Activated B cell treated with CpG ODN at 0.5 μM for 24 hours (primary cell): ENCODE results near the gene RAB37. TPM values are rescaled to one million over a fixed set of nuclear protein-coding genes. Genes with fewer than 3 reads are reported as not detected.

ENCODE experiments used
- ATAC-seq: fragments of 200-7000 bp; cut with Tn5 transposase; one replicate; pipeline ENCODE4 v1.10.0; 2021; ENCODE audit warnings: low read depth, mild to moderate bottlenecking, moderate library complexity
- CTCF ChIA-PET: fragments of 350-600 bp; sonication (Branson Sonifier 250); formaldehyde crosslinking; loops from one replicate; lab custom pipeline; 2021; ENCODE audit warnings: antibody characterized with exemption; lab: Charles Lee
- POLR2A ChIA-PET: fragments of 350-600 bp; sonication (Branson Sonifier 250); formaldehyde crosslinking; loops from one replicate; lab custom pipeline; 2021; ENCODE audit warnings: antibody characterized with exemption; lab: Charles Lee
- DNase-seq: peaks from one replicate; pipeline ENCODE4 v3.0.0; 2022
- H3K27ac Mint-ChIP-seq: one replicate; pipeline ENCODE4 v1.8.0; 2020; ENCODE audit warnings: mixed read lengths
- H3K27me3 Mint-ChIP-seq: one replicate; pipeline ENCODE4 v1.8.0; 2021; ENCODE audit warnings: mixed read lengths
- H3K36me3 Mint-ChIP-seq: one replicate; pipeline ENCODE4 v1.8.0; 2021; ENCODE audit warnings: low read depth, mixed read lengths
- H3K4me1 Mint-ChIP-seq: one replicate; pipeline ENCODE4 v1.8.0; 2021; ENCODE audit warnings: mixed read lengths
- H3K4me3 Mint-ChIP-seq: one replicate; pipeline ENCODE4 v1.8.0; 2020; ENCODE audit warnings: mild to moderate bottlenecking, mixed read lengths
- H3K9me3 Mint-ChIP-seq: one replicate; pipeline ENCODE4 v1.8.0; 2020; ENCODE audit warnings: mixed read lengths
- CTCF ChIP-seq: fragments of 200-600 bp; IDR thresholded peaks from one replicate; pipeline ENCODE4 v1.8.0; 2022; ENCODE audit warnings: antibody characterized with exemption, mild to moderate bottlenecking
- intact Hi-C: fragments of 100-400 bp; cut with micrococcal nuclease; formaldehyde crosslinking; loops from one replicate; pipeline ENCODE4 v1.15.1; 2024
- total RNA-seq: library from RNA; stranded (reverse); gene quantifications from 2 replicates; pipeline ENCODE4 v1.2.3, GENCODE V29; 2022

The RAB37 gene
- total RNA-seq, 1 donor from 2014 or later, result 11.1 TPM

- ChIA-PET POLR2A (no interaction called here), CTCF (interaction anchor here (1.4 kb wide), 1 partner anchor 37 kb away, joined by 3 read pairs; no protein-coding TSS in a partner anchor)
- no peak for TF ChIP-seq CTCF
- Mint-ChIP-seq H3K9me3 (no peaks in the 10 kb centered on the region), H3K4me3 (no peak overlapping the region), H3K27me3 (no peaks in the 10 kb centered on the region), H3K27ac (no peak overlapping the region), H3K4me1 (peaks cover 40% of the 10 kb centered on the region), H3K36me3 (peaks cover 19% of the 10 kb centered on the region)
- intact Hi-C loops, result no loop called here
- ATAC-seq, result no peak
- DNase-seq, result no peak
Measured at GRCh38 chr17:74785981-74786360, 48.9 kb downstream of the RAB37 start.

DNA sequence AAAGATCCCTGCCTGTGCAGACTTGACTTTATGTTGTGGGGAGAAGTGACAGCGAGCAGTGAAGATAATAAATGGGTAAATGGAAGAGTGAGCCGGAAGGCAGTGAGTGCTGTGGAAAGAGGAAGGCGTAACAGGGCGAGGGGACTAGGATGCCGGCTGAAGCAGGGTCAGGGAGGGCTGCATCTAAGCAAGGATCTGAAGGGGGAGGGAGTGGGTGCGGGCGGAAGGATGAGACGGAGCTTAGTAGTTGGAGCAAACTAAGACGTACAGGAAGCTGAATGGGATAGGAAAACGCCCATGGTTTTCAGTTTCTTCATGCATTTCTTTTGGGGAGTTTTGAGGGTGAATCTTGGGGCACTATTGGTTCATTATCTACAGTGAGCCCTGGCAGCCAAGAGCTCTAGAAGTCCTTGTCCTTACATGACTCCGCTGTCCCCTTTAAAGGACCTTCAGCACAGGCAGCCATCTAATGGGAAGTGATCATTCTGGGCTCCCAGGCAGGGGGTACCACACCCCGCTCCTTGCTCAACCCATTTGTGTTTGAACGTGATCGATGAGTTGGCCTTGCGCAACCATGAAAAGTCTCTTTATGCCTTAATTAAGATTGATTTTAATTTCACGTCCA lies 49.5 kb downstream of the RAB37 start:
- POLR2A ChIA-PET, result no interaction called here
- H3K9me3 Mint-ChIP-seq, result no peaks in the 10 kb centered on the region

DNA sequence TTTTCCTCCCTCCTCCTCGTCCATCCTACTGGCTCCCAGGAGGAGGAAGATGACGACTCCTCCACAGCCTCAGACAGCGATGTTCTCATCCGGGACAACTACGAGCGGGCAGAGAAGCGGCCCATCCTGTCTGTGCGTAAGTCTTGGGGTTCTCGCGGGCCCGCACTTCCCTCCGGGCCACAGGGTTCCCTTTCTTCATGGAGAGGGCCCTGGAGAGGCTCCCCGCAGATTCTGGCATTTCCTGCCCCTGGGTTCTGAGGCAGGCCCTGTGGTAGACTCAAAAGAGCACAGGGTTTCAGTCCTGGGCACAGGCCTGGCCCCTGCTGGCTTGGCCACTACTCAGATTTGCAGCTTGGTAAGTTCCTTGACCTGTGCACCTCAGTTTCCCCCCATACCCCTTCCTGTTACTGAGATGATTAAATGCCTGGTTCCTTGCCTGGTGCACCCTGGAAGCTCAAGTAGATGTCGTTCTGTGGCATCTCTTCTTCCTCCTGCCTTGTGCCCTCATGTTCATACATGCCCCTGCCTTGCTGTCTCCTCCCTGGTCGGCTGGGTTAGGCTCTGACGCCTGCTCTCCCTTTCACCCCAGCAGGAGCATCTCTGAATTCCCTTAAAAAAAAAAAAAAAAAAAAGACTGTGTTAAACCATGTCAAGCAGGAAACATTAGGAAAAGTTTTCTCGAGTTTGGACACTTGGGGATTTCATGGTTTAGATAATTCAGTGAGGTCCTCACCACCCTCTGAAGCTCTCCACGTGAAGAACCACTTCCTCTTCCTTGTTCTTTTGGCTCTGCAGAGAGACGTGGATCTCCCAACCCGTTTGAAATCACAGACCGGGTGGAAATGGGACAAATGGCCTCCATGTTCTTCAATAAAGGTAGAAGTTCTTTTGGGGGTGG lies 53.4 kb downstream of the RAB37 start:
- Mint-ChIP-seq H3K9me3 (no peaks in the 10 kb centered on the region), H3K27me3 (no peaks in the 10 kb centered on the region), H3K36me3 (peaks cover 46% of the 10 kb centered on the region), H3K4me1 (peaks cover 24% of the 10 kb centered on the region), H3K4me3 (no peak overlapping the region), H3K27ac (no peak overlapping the region)
- intact Hi-C loops, result loop anchor here (1.0 kb wide), 2 partner anchors 46 to 72 kb away; no protein-coding TSS in a partner anchor
- TF ChIP-seq CTCF, result no peak
- DNase-seq, result no peak
- CTCF ChIA-PET, result interaction anchor here (0.6 to 5.3 kb wide), 15 partner anchors 8 to 171 kb away, joined by 3 to 95 read pairs (median 5); partner anchors contain the start of genes FADS6 and FDXR
- ATAC-seq, result no peak
- POLR2A ChIA-PET, result interaction anchor here (0.6 to 1.6 kb wide), 3 partner anchors 11 to 72 kb away, joined by 3 to 7 read pairs (median 4); no protein-coding TSS in a partner anchor

More for the DNA sequence above, 49.5 kb downstream of the RAB37 start:
- Mint-ChIP-seq H3K27me3 (no peaks in the 10 kb centered on the region), H3K36me3 (peaks cover 21% of the 10 kb centered on the region), H3K4me3 (no peak overlapping the region), H3K4me1 (peaks cover 40% of the 10 kb centered on the region), H3K27ac (no peak overlapping the region)
- DNase-seq (no peak), ATAC-seq (no peak)
- intact Hi-C loops, result no loop called here
- no peak for TF ChIP-seq CTCF
- CTCF ChIA-PET, result interaction anchor here (1.4 kb wide), 1 partner anchor 37 kb away, joined by 3 read pairs; no protein-coding TSS in a partner anchor

- H3K4me1 Mint-ChIP-seq, result peaks cover 11% of the 10 kb centered on the region
- no peak for TF ChIP-seq CTCF
- CTCF ChIA-PET, result interaction anchor here (5.3 kb wide), 1 partner anchor 71 kb away, joined by 95 read pairs; no protein-coding TSS in a partner anchor
- H3K27me3 Mint-ChIP-seq, result no peaks in the 10 kb centered on the region
- H3K4me3 Mint-ChIP-seq, result no peak overlapping the region
- peaks cover 65% of the 10 kb centered on the region for H3K36me3 Mint-ChIP-seq
- intact Hi-C loops, result no loop called here
- POLR2A ChIA-PET, result no interaction called here
- H3K27ac Mint-ChIP-seq, result no peak overlapping the region
- H3K9me3 Mint-ChIP-seq, result no peaks in the 10 kb centered on the region
- ATAC-seq (no peak), DNase-seq (no peak)
Measured at GRCh38 chr17:74792586-74793105, 55.6 kb downstream of the RAB37 start.
